Measurements from ENCODE around the gene MAML2.

DNA sequence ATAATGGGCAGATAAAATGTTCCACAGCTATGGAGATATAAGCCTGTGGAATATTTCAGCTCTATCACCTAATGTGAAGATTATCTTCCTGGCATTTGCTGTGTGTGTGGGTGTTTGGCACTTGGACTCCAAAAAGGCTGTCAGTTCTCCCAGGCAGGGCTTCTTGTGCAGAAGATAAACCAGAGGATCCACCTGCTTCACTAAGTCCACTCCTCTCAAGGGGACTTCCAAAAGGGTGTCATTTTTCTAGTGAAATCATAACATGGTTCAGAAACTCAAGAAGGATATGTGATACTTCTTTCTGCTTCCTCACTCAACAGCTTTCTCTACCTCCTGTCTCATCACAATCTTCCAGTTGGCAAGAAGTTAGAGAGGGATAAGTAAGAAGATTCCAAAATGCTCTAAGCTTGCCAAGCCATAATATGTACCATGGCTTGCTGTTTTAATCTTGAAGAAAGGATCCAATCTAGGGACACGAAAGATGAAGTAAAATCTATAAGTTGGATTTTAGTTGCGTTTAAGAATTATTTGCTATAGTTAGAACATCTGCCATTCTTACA, 212.9 kb downstream of the MAML2 start:
- TF ChIP-seq, protein P1, sequence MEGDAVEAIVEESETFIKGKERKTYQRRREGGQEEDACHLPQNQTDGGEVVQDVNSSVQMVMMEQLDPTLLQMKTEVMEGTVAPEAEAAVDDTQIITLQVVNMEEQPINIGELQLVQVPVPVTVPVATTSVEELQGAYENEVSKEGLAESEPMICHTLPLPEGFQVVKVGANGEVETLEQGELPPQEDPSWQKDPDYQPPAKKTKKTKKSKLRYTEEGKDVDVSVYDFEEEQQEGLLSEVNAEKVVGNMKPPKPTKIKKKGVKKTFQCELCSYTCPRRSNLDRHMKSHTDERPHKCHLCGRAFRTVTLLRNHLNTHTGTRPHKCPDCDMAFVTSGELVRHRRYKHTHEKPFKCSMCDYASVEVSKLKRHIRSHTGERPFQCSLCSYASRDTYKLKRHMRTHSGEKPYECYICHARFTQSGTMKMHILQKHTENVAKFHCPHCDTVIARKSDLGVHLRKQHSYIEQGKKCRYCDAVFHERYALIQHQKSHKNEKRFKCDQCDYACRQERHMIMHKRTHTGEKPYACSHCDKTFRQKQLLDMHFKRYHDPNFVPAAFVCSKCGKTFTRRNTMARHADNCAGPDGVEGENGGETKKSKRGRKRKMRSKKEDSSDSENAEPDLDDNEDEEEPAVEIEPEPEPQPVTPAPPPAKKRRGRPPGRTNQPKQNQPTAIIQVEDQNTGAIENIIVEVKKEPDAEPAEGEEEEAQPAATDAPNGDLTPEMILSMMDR (IDR thresholded peaks at IDR 0.05), result no peak
- no peak for TF ChIP-seq POLR2A (IDR thresholded peaks at IDR 0.05)

Data from stomach (tissue), 4 donors.